NK-92 (cell line): ENCODE results near the gene TMCO4.

Experiments used
- DNase-seq: peaks from one replicate; lab custom pipeline; 2025; ENCODE audit not compliant: unreplicated experiment; lab: John Stamatoyannopoulos, UW

The TMCO4 gene

DNA sequence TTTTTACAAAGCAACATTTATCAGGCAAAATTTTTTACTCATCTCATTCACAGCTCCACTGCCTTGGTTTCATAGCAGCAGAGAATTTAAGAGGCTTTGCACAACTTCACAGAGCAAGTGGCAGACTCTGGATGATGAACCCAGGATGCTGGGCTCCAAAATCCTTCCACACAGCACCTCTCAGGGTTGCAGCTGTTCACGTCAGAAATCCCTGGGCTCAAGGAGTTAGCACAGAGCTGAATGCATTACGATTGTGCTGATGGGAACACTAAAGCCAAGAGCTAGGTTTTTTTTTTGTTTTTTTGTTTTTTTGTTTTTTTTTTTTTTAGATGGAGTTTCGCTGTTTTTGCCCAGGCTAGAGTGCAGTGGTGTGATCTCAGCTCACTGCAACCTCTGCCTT lies 137.4 kb downstream of the TMCO4 start:
- no peak for DNase-seq

DNA sequence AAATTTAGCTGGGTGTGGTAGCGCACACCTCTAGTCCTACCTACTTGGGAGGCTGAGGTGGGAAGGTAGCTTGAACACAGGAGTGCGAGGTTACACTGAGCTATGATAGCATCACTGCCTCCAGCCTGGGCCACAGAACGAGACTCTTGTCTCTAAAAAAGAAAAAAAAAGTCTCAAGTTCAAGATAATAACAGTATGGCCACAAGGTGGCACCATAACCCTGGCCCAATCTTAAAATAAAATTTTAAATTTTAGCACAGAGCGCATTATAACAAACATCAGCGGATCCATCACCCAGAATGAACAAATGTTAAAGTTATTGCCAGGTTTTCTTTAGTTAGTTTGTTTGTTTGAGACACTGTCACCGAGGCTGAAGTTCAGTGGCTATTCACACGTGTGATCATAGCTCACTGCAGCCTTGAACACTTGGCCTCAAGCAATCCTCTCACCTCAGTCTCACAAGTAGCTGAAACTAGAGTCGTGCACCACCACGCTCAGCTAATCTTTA lies 137.9 kb downstream of the TMCO4 start:
- DNase-seq, result no peak

DNA sequence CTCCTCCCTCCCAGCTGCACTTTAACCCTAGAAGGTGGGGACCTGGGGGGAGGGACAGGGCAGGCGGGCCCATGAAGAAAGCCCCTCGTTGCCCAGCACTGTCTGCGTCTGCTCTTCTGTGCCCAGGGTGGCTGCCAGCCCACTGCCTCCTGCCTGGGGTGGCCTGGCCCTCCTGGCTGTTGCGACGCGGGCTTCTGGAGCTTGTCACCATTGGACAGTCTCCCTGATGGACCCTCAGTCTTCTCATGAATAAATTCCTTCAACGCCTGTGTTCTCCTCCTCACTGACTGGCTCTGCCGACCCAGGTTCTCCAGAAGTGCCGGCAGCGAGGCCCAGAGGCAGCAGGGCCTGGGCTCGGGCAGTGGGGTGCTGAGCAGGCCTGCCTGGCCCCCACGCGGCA lies 141.5 kb downstream of the TMCO4 start:
- DNase-seq, result no peak

DNA sequence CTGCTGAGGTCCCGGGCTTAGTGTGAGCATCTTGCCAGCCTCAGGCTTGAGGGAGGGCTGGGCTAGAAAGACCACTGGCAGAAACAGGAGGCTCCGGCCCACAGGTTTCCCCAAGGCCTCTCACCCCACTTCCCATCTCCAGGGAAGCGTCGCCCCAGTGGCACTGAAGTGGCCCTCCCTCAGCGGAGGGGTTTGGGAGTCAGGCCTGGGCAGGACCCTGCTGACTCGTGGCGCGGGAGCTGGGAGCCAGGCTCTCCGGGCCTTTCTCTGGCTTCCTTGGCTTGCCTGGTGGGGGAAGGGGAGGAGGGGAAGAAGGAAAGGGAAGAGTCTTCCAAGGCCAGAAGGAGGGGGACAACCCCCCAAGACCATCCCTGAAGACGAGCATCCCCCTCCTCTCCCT lies 142.2 kb downstream of the TMCO4 start:
- DNase-seq, result no peak

DNA sequence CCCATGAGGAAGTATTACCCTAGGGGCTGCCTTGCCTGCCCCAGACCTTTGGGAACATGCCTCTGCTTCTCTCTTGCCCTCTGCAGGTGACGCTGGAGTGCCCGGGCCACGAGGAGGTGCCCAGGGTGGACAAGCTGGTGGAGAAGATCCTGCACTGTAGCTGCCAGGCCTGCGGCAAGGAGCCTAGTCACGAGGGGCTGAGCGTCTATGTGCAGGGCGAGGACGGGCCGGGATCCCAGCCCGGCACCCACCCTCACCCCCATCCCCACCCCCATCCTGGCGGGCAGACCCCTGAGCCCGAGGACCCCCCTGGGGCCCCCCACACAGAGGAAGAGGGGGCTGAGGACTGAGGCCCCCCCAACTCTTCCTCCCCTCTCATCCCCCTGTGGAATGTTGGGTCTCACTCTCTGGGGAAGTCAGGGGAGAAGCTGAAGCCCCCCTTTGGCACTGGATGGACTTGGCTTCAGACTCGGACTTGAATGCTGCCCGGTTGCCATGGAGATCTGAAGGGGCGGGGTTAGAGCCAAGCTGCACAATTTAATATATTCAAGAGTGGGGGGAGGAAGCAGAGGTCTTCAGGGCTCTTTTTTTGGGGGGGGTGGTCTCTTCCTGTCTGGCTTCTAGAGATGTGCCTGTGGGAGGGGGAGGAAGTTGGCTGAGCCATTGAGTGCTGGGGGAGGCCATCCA lies 142.8 kb downstream of the TMCO4 start:
- no peak for DNase-seq

DNA sequence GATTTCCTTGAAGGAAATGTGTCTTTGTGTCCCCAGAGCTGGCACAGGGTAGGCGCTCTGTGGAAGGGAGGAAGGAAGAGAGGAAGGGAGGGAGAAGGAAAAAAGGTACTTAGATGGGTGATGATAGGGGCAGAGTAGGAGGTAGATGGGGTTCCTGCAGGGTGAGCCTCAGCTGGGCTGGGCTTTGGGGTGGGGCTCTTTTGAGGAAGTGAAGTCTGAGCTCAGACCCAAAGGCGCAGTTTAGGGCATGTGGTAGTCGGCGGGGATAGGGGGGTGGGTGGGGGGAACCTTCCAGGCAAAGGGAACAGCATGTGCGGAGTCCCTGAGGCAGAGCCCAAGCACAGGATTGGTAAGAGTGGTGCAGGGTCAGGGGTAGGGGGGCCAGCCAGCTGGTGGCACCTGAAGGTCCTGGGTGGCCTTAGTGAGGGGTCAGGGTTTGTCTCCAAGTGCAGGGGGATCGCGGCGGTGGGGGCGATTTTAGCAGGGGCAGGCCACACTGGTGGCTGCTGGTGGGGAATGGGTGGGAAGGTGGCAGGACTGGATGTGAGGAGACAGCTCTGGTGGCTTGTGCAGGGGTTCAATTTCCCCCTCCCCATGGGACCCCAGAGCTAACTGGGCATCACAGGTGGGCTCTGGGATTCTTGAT lies 143.5 kb downstream of the TMCO4 start:
- DNase-seq, result no peak

DNA sequence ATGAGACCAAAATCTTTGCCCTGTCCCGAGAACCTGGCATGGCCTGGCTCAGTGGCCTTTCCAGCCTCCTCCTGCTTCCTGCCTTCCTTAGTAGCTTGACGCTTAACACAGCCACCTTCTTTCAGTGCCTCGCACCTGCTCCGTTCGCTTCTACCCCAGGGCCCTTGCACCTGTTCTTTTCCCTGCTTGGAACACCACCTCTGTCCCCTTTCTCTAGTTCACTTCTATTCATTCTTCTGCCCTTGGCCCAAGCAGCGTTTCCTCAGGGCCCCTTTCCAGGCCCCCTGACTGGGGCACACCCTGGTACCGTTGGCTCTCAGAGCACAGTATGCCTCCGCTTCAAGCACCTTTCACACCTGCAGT lies 144.0 kb downstream of the TMCO4 start:
- no peak for DNase-seq

DNA sequence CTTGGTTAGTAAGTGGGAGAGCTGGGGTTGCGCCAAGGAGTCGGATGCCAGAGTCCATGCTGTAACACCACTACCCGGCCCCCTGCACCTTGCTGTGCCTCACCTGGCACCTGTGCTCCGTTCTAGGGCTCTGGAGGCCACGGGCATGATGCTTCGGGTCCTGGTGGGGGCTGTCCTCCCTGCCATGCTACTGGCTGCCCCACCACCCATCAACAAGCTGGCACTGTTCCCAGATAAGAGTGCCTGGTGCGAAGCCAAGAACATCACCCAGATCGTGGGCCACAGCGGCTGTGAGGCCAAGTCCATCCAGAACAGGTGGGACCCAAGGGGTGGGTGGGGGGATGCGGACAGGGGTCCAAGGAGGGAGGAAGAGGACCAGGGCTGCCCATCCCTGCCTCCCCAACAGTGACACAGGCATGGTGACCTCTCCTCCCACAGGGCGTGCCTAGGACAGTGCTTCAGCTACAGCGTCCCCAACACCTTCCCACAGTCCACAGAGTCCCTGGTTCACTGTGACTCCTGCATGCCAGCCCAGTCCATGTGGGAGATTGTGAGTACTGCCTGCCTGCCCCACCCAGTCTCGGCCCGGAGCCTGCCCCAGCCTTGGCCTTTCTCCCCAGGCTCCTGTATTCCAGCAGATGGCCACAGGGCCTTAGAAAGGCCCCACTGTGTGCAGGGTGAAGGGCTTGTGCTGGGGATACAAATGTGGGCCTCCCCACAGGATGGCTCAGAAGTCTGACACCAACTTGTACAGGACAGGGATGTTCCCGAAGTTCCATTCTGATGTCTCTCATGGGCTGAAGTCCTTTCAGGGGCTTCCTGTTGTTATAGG lies 144.6 kb downstream of the TMCO4 start:
- DNase-seq, result no peak

DNA sequence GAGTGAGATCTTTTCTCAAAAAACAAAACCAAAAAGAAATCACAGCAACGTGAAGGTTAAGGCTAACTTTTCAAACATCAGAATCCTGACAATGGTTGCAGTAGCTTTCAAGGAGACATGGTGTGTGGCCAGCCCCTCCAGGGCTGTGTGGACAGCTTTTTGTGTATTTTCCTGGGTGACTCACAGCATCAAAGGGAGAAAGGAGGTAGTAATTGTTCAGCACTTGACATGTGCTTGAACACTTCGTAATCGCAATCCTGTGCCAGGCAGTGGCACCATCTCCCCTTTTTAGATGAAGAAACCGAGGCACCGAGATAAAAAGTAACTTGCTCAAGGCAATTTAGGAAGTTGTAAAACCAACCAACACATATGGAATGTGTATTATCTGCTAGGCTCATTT lies 145.3 kb downstream of the TMCO4 start:
- DNase-seq, result no peak

DNA sequence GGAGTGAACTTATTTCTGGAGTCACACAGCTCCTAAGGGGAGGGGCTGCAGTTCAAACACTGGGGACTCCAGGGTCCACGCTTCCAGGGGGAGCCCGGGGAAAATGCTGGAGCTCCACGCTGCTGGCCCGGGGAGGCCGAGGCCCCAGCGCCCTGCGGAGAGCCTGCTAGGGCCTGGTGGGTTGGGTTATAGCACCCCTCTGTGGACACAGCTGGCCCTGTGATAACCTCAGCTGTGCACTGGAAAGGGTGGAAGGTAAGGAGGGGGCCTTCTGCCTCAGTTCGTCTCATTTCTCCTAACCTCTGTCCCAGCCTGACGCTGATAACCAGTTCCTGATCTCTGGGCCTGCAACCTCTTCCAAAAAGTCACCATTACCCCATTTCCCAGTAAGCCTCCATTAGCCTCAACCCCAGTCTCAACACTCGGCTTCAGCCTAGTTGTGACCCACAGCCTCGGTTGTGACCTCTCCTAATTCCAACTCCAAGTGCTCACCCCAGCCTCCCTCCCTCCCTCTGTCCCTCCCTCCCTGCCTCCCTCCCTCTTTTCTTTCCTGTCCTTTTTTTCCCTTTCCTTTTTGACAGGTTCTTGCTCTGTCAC lies 148.5 kb downstream of the TMCO4 start:
- no peak for DNase-seq

DNA sequence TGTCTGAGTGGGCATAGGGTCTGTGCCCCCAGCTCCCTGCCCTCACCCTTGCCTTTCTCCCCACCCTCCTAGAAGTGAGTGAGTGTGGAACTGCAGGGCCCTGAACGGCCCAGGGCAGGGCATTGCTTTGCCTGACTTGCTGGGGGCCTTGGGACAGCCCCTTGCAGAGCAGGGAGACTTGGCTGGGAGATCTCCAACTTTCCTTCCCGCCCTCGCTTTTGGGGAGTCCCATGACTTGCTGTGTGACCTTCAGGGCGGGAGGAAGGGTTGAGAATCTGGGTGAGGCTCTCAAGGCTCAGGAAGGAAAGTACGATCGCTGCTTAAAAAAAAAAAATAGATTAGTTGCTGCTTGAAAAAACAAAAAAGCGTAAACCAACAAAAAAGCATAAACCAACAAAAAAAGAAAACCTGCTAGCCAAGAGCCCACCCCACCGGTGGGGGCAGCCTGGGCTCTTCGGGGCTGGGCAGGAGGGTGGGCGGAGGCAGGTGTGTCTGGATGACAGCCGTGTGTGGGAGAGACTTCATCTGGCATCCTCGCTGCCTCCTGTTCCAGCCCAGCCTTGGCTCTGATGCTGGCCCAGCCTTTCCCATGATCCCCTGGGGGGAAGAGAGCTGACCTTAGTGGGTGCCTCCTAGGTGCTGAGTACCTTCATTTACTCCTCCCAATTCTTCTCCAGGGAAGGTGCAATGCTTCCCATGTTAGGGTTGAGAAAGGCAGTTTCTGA lies 149.1 kb downstream of the TMCO4 start:
- no peak for DNase-seq

DNA sequence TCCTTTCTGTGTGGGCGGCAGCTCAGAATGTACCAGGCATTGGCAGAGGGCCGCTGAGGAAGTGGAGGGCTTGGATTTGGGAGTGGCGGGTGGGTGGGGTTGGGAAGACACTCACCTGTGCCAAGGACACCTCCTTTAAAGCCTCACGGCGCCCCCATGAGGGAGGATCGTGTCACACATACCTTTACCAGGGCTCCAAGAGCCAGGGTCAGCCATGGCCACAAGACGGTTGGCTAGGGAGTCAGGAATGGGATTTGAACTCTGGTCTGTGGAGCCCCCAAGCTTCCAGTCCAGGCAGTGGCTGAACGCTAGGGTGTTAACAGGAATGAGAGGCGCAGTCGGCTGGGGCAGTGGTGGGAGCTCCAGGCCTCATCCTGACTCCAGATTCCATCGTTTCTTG lies 151.0 kb downstream of the TMCO4 start:
- no peak for DNase-seq

DNA sequence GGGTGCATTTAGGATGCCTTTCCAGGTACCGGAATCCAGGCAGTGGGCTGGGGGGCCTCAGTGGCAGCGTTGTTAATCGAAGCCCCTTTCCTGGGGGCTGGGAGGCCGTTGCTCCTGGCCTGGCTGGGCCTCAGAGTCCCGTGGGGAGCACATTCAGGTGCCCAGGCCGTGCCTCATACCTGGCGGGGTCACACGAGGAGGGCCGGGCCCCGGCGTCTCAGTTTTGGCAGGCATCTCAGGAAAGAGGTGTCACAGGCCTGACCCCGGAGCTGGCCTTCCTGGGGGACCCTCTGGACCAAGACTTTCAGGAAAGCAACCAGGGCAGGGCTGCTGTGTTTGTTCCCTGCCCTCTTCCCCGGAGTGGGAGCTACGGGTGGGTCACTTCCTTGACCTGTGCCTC lies 151.5 kb downstream of the TMCO4 start:
- DNase-seq, result no peak

DNA sequence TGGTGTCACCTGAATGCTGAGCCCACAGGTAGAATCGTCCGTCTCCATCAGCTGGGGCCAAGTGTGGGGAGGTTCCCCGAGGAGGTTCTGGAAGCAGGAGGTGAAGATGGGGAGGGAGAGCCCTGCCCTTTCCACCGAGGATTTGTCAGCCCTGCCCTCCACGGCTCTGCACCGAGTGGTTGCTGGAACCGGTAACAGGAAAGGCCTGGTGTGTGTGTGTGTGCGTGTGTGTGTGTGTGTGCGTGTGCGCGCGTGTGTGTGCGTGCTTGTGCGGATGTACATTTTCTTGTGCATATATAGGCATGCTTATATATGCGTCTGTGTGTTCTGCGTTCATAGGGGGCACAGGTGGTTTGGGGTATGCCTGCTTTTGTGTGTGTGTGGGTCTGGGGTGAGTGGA lies 152.1 kb downstream of the TMCO4 start:
- DNase-seq, result no peak

DNA sequence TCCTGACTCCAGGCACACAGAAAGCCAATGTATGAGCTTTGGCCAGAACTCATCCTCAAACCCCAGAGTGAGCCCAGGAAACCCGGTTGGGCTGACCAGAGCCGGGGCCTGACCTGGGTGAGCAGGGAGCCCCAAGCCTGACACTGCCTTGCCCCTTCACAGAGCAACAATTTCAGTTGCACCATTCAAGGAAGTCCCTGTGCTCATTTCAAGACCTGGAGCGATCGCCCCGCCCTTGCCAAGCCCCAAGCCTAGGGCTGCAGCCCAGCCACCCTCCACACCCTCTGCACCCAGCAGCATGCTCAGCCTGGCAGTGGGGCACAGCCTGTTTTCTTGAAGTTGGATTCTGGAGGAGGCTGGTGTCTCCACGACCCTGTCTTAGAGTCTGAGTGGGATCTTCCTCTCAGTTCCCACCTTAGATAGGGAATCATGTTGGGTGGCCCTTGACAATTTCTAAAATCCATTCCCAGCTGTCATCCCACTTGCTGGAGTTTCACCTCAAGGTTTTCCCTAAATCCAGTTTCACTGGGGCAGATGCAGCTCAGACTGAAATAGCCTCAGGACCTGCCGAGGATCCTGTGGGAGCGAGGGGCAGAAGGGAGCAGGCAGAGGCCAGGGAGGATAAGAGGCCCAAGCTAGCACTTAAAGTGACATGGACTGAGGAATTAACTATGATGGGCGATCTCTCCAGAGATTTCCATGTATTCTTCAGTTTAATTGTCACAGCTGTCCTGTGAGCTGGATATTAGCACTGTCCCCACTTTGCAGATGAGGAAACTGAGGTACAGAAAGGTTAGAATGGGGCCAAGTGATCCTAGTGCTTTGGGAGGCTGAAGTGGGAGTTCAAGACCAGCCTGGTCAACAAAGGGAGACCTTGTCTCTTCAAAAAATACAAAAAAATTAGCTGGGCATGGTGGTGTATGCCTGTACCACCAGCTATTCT lies 153.1 kb downstream of the TMCO4 start:
- DNase-seq, result no peak

DNA sequence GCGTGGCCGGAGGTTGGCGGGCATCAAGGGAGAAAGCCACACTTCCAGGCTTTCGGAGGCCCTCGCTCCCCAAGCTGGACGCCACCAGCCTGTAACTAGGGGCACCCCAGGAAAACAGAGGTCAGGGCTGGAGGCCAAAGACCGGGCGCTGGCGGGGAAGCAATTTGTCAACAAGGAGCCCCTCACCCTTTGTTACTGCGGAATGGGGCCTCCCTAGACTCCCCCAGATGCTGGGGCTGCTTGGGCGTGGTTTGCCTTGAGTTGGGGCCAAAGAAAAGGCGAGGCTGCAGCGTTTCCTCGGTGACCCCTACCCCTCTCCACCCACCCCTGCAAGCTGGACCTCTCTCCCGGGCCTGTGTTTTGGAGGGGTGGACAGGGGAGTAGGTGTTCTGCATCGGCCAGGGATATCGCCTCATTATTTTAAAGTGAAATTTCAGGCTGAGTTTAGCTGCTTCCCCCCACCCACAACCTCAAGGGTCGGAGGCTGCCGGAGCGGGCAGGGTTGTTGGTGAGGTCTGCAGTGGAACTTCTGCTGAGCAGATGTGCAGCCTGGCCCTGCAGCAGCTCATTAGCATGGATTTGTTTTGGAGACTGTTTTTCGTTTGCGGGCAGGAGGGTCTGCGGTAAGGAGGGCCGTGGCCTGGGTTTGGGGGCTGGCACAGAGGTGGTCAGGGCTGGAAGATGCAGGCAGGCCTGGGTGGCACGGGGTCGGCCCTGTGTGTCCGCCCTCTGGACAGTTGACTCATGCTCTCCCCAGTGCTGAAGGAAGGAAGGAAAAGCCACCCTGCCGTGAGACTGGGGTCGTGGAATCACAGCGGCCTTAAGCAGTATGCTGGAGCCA lies 154.1 kb downstream of the TMCO4 start:
- DNase-seq, result no peak

DNA sequence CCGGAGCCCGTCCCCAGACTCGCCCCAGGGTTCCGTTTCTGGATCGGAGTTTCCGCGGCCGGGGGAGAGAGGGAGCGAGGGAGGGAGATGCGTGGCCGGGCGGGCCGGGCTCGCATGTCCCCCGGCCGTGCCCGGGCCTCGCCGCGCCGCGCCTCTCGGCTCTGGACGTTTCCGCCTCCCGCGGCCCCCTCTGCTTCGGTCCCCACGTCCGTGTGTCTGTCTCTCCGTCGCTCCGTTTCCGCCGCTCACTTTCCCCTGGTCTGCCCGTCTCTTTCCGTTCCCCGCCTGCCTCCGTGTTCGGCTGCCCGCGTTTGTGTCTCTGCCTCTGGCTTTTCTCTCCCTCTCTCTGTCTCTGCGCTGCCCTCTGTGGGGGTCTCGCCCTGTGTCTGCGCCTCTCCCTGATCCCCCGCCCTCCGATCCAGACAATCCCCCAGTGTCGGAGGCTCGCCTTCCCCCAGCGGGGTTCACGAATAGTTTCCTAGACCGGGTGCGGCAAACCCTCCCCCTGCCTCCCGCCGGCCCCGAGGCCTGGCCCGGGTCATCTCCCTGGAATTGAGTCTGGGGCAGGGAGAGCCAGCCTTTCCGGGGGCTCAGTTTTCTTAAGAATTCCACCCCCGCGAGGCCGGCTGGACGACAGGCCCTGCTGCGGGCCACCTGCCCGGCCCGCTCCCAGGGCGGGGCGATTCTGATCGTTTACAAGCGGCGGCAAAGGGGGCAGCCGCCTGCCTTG lies 154.9 kb downstream of the TMCO4 start:
- DNase-seq, result no peak

DNA sequence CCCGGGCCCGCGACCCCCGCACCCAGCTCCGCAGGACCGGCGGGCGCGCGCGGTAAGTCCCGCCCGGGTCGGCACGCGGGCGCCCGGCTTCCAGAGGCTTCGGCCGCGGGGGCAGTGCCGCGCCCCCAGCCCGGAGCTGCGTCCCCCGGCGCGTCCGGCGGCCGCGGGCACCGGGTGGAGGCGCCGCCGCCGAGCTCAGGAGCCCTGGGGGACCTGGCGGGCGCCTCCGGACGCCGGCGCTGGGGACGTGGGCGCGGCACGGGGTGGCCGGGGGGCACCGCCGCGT lies 155.4 kb downstream of the TMCO4 start:
- no peak for DNase-seq
